Mesenteric fat pad (tissue), 1 donor: ENCODE results near the gene KRAS. TPM values are rescaled to one million over a fixed set of nuclear protein-coding genes. Genes with fewer than 3 reads are reported as not detected.

Experiments
- DNase-seq: peaks from one replicate; pipeline ENCODE4 v3.0.0-alpha.2; 2020; ENCODE audit warnings: low spot score
- total RNA-seq: library from RNA; stranded (reverse); fragmentation: NEBNext Ultra II Directional; extraction: Animal tissue kit (Norgen Biotek cat#: 25700); gene quantifications from one replicate; pipeline ENCODE4 v1.2.1, GENCODE V29; 2021
- donor health status: DM: yes; HTN: yes; CAD: no.

KRAS gene
- total RNA-seq, 1 donor from 2014 or later, result 18.7 TPM

DNA sequence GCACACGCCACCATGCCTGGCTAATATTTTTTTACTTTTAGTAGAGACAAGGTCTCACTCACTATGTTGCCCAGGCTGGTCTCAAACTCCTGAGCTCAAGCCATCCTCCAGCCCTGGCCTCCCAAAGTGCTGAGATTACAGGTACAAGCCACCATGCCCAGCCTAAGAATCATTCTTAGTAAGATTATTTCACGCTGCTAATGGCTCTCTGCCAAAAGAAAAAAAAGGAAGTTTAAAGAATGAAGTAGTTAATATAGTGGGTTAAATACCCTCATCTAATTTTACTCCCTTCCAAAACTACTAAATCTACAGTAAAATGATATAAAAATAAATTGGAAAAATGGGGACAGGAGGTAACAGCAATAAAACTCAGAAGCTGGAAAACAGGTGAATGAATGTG is 53.1 kb downstream of the KRAS start:
- no peak for DNase-seq

DNA sequence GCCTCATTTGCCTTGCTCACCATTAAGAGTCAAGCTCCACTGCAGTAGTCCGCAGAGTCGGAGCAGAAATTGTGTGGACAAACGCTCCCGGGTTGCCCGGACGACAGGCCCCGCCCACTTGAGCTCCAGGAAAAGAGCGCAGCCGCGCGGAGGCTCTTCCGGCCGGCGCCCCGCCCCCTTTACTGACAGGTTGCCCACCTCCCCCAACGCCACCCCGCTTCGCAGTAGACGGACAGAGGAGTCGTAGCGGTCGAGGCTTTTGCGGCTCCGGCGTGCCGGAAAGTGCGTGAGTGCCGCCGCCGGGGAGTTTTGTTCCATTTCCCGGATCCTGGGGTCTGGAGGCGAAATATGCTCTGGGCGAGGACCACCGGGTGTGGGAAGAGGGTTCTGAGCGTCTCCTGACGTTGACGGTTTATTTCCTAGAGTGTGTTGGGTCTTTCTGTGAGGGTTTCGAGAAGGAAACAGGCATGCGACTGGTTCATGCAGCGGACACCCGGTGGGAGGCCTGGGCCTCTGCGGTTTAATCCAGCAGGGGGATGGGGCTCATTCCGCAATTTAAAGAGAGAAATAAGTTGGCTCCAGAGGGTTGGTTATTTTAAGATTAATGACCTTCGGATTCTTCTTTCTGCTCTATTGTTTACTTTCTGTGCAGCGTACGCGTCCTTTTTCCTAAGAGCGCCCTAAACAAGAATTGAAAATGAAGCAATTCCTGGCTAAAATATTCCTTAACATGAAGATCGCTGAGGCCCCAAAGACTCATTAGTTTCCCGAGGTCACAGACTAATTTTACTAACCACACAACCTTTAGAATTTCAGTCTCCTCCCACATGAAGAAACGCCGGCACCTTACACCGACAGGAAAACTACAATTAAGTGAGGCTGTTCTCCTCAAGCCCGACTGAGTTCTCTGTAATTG is 55.4 kb downstream of the KRAS start, which contains the start of the genes DNAI7 and ETFRF1:
Gene DNAI7 (minus strand): TSS at position 105 of the 916 bp plus-strand sequence. CDS start 82 bp downstream, at position 23.
Gene ETFRF1 (plus strand): TSS at position 182 of the 916 bp plus-strand sequence. CDS start 8,720 bp downstream, outside the sequence.
- peak; percentile 99 for DNase-seq

DNA sequence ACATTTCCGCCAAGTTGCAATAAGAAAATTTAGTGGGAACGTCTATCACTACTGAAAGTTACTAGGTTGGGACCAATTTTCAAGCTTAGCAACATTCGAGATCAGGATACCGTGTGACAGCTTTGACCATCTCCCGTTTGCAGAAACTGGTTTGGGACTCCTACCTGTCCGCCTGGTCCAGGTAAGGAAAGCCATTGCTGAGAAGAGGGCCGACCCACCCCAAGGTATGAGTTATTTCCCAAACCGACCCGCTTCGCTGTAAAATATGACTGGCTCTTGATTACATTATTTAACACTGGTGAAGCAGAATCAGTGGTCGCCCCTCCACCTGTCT is 56.0 kb downstream of the KRAS start:
- DNase-seq, result no peak

DNA sequence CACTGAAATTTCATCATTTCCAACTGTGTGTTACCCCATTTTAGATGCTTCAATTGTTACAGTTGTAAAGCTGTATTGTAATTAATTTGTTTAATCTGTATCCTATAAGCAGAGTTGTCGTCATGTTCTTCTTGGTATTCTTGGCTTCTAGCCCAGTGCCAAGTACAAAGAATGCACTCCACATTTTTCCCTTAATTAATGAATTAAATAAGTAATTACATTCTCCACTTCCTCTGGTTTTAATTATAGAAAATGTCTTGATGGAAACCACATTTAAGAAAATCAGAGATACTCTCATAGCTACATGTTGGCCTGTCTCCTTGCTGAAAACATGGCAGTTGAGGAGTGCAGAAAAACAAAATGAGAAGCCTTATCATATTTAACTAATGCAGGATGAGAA is 56.5 kb downstream of the KRAS start:
- DNase-seq, result no peak

DNA sequence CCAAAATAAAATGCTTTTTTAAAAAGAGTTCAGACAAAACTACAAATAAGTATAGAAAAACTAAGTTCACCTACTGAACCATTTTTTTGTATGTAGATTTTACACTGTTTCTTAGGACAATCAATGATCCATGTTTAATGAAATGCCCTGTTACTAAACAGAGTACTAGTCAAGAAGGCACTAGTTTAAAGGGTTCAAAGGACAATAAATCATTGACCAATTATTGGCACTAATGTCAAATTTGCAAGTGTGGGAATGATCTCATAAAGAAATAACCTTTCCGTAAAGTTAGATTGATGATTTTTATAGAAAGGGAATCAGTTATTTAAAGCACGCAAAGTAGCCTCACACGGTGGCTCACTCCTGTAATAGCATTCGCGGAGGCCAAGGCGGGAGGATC is 59.9 kb downstream of the KRAS start:
- DNase-seq, result no peak

DNA sequence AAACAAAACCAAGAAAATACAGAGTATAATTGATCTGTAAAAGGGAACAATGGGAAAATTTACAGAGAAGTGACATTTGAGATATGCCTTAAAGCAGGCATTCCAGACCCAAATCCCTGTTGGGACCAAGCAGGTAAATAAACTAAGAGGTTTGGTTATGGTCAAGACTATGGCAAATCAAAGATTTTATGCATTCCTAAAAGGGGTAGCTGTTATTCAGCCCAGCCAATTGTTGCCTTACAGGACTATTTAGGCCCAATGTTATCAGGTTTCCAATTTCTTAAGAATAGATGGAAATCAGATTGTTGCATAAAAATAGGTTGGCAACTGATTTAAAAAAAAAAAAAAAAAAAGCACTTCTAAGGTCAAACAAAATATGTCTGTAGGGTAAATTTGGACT is 61.1 kb downstream of the KRAS start:
- no peak for DNase-seq

DNA sequence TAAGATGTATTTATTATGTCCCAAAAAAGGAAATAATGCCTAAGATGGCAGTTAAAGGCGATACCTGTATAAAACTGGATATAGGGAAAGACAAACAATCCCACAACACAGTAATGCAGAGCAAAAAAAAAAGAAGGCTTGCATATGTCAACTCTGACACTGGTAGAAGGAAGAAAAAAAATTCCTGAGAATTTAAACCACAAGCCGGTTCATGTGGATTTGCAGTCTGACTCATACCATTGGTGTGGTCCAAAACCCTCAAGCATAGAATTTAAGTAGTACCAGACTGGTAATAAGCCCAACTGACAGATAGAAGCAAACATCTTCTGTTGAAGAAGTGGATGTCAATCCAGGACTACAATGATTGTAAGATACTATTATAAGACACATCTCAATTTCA is 62.9 kb downstream of the KRAS start:
- DNase-seq, result no peak

DNA sequence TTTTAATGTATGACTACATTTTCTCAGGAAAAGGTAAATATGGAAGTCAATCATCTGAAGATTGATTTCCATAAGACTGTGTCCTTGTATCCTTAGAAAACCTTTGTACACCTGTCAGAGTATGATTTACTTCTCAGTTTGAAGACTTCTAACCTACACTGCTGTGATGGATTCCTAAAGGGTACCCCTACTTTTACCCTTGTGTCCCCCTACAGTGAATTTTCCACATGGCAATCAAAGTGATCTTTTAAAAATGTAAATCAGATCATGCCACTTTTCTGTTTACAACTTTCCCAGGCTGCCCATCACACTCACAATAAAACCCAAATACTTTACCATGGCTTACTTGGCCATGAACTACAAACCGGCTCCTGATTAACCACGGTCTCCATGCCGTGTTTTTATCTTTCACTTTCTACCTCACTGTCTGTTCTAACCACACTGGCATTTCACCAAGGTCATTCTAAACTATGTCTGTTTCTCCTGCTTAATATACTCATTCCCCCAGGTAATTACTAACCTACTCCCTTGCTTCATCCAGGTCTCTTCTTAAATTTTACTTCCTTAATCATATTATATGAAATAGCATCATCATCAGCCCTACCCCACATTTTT is 63.8 kb downstream of the KRAS start:
- no peak for DNase-seq

DNA sequence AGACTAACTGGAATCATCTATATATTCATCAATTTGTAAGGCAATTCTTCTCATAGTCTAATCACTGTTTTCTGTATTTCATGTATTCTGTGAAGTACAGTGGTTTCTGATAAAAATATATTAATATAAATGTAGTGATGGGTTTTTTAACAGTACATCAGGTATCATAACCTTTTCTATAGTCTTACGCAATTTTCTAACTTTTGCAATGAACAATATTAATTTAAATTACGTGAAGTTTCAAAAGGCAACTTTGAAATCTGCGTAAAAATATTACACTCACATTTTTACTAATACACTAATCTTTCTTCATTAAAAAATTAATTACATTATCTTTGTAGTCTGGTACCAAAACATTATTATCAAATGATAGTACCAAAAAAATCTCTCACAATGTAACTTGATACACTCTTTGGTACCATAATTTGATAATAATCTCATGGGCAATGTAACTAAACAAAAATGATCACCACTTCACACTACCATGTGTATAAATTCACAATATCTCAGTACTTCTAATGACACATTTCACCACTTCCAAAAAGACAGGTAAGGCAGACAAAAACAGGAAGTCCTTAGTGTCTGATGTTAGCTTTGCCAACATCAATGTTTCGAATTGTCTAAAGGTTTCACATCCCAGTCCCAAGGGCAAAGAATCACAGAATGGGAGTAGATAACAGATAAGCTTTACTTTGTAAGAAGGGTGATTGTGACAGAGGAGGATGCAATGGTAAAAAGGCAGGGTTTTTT is 64.5 kb downstream of the KRAS start:
- no peak for DNase-seq

DNA sequence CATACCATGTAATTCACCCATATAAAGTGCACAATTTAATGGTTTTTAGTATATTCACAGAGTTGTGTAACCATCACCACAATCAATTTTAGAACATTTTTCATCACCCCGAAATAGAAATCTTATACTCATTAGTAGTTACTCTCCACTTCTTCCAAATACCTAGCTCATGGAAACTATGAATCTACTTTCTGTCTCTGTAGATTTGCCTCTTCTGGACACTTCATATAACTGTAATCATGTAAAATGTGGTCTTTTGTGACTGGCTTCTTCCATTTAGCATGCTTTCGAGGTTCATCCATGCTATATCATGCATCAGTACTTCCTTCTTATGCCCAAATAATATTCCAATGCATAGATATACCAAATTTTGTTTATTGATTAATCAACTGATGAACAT is 66.6 kb downstream of the KRAS start:
- no peak for DNase-seq

DNA sequence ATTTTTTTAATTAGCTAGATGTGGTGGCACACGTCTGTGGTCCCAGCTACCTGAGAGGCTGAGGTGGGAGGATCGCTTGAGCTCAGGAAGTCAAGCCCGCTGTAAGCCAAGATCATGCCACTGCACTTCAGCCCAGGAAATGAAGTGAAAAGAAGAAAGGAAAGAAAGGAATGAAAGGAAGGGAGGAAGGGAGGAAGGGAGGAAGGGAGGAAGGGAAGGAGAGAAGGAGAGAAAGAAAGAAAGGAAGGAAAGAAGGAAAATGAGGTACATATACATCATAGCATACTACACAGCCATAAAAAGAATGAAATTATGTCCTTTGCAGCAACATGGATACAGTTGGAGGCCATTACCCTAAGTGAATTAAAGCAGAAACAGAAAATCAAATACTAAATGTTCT is 68.0 kb downstream of the KRAS start:
- no peak for DNase-seq

DNA sequence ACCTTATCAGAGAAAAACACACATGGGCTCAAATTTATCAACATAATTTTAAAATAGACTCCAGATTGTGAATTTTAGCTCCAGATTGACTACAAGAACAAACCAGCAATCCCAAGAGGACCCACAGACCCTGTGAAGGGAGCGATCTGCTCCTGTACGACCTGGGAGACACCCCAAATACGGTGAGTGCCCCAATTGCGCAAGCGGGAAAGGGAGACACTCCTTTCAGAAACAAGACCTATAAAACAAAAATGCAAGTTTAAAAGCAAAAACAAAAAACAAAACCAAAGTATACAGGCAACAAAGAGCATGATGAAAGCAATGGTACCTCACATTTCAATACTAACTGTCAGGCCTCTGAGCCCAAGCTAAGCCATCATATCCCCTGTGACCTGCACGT is 87.9 kb downstream of the KRAS start:
- DNase-seq, result no peak

DNA sequence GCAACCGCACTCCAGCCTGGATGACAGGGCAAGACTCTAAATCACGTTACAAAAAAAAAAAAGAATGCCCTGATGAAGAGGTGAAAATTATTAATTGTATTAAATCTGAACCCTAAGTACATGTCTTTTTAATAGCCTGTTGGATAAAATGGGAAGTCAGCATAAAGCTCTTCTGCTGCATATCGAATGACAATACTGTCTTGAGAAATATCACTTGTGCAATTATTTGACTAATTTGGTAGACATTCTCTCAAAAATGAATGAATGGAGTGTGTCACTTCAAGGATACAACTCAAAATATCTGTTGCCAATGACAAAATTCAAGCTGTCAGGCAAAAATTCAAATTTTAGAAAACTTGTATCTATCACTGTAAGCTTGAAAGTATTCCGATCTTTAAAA is 94.7 kb downstream of the KRAS start:
- no peak for DNase-seq

DNA sequence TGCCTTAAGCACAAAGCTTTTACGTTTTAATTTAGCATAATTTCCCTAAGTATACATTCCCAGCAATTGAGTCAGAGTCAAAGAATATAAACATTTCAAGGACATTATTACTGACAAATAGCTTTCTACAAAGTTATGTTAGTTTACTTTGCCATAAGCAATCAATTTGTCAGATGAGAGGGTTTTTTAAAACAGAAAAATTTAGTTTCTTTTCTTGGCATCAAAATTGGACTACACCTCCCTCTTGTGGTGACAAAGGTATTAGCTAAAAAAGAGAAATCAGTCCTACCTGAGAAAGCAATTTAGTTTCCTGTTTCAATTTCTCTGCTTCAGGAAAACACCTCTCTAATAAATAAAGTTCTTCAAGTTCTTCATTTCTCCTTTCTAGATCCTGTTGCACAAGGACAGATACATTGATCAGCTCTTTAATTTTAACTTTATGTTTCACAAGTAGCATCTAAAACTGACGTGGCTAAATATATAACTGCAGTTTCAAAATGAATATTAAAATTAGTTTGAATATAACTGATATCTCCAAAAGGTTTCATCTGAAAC is 95.6 kb downstream of the KRAS start:
- DNase-seq, result no peak

Other genes starting within 250 kb of the KRAS start
- gene DNAI7, start 55.8 kb downstream of the KRAS start, total RNA-seq, result not detected
- gene ETFRF1, start 55.7 kb downstream of the KRAS start, total RNA-seq, result 20.4 TPM